ENCODE measurements around the gene C19orf67.

- no peak for TF ChIP-seq CTCF (IDR thresholded peaks at IDR 0.05)
- TF ChIP-seq POLR2A (IDR thresholded peaks at IDR 0.05) = no peak
Observed at GRCh38 chr19:14105680-14106079, 20.1 kb upstream of the C19orf67 start.
